Ramos (cell line): ENCODE measurements around the gene THOC2.
"Not testable (repeated sequence)": the region's sequence is repeated elsewhere in the genome, so short reads cannot be mapped to it uniquely, and the experiment has no call there.

Source experiments
- in situ Hi-C: fragments of 300-500 bp; cut with MboI; formaldehyde crosslinking; loops from one replicate; pipeline ENCODE4 v1.14.3; 2022; ENCODE audit warnings: low sequenced_read_pairs; ENCODE audit not compliant: unreplicated experiment

THOC2 gene

GRCh38 chrX:123600181-123600580 is 132.7 kb downstream of the THOC2 start:
- in situ Hi-C loops, result no loop called here

DNA sequence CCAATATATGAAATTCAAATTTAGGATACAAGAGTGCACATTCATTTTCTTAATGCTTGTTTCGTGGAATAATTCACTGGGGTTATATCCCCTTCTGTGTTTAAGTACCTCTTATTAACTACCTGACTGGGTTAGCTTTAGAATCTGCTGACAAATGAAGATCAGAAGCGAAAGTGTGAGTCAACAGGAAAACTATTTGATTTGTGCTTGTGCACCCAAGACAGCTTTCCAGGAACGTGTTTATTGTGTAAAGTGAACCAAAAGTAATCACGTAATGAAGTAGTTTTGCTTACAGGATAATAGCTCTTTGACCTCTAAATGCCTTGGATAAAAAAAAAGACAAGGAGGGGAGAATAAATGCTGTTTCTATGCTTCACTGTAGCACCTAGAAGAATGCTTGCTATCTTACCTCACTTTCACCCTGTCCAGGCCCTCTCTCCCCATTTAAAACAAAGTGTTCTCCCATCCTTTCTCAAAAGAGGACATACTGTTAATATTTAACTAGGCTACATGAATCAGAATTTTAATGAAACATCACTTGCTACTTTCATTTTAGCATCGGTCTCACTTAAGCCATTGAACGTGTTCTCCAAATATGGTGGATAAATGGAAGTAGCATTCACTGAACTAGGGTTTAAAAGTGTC is 141.9 kb downstream of the THOC2 start:
- in situ Hi-C loops, result no loop called here

DNA sequence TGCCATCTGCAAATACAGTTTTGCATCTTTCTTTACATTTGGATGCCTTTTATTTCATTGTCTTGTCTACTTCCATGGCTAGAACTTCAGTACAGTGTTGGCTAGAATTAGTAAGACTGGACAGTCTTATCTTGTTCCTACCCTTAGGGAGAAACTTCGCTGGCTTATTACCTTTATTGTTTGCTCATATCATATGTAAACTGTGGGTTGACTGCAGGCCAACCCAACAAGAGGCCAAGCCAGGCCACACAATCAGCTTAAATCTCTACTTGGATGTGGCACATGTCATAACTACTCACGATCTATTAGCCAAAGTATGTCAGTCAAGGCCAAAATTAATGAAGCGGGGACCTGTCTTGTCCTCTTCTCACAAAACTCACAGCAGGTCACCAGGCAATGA is 144.1 kb downstream of the THOC2 start:
- in situ Hi-C loops, result no loop called here

- in situ Hi-C loops, result no loop called here
These were observed 151.3 kb downstream of the THOC2 start for GRCh38 chrX:123581586-123581985.

- in situ Hi-C loops, result no loop called here
These were observed 152.1 kb downstream of the THOC2 start for GRCh38 chrX:123580792-123581191.

DNA sequence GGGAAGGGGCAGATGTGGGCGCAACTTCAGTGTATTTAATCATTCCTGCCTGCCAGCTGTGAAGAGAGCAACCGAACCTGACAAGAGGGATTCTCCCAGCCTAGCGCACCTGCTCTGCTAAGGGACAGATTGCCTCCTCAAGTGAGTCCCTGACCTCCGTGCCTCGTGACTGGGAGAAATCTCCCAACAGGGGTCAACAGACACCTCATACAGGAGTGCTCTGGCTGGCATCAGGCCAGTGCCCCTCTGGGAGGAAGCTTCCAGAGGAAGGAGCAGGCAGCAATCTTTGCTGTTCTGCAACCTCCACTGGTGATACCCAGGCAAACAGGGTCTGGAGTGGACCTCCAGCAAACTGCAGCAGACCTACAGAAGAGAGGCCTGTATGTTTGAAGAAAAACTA is 158.8 kb downstream of the THOC2 start:
- in situ Hi-C loops, result not testable (repeated sequence)

DNA sequence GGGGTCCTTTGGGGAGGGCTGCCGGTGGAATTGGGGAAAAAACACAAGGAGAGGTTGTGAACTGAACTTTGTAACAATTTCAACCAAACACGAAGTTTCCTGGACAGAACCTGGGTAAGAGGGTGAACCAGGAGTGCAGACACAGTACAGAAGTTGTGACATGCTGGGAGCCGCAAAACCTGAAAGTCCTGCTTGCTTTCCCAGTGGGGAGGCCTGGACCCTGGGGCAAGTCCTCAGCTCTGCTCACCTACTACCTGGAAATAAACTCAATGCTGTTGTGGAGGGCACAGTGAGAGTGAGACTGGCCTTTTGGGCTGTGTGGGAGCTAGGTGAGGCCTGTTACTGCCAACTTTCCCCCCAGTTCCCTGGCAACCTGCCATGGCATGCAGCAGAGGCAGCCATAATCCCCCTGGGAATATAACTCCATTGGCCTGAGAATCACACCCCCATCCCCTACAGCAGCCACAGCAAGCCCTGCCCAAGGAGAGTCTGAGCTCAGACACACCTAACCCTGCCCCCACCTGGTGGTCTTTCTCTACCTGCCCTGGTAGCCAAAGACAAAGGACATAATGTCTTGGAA is 162.8 kb downstream of the THOC2 start:
- in situ Hi-C loops, result no loop called here

DNA sequence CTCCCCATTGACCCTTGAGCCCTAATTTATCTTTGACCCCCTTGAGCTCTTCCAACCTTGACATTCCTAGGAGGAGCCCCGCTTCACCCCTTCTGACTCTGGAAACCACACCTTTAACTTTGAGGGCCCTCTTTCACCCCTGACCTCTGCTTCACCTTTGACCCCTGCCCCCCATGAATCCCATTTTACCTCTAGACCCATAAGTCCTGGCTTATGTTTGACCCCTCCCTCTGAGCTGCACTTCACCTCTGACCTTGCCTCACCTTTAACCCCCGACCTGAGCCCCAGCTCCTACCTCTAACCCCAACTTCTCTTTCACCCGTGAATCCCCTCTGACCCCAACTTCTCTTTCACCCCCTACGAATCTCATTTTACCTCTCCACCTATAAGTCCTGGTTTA is 169.7 kb downstream of the THOC2 start:
- in situ Hi-C loops, result no loop called here

- in situ Hi-C loops, result no loop called here
These were observed 170.3 kb downstream of the THOC2 start for GRCh38 chrX:123562342-123563146.

DNA sequence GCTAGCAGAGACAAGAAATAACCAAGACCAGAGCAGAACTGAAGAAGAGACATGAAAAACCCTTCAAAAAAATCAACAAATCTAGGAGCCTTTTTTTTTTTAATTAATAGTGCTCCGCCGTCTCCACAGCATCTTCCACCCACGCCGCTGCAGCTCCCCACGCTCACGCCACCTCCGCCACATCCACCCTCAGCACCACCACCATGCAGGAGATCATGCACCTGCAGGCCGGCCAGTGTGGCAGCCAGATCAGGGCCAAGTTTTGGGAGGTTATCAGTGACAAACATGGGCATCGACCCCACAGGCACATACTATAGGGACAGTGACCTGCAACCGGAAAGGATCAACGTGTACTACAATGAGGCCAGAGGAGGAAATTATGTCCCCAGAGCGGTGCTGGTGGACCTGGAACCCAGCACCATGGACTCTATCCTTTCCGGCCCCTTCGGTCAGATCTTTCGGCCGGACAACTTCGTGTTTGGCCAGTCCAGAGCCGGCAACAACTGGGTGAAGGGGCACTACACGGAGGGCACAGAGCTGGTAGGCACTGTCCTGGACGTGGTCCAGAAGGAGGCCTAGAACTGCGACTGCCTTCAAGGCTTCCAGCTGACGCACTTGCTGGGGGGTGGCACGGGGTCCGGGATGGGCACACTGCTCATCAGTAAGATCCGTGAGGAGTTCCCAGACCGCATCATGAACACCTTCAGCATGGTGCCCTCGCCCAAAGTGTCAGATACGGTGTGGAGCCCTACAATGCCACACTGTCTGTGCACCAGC is 171.2 kb downstream of the THOC2 start:
- in situ Hi-C loops, result no loop called here

DNA sequence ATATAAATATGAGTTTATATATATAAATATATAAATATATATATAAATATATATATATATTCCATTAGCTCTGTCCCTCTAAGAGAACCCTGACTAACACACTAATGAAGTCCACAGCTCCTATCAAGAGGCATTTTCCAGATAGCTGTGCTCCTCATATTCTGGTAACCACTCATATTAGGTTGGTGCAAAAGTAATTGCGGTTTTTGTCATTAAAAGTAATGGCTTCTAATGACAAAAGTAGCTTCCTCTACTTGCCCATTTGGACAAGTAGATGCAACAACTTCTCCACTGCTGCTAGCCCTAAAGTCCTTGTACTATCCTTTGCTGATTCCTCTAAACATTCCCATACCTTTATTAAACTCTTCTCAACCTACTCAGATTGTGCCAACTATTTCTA is 182.0 kb downstream of the THOC2 start:
- in situ Hi-C loops, result no loop called here
